Breast epithelium (tissue), 4 donors: ENCODE data around the gene INHA. TPM values are rescaled to one million over a fixed set of nuclear protein-coding genes. Genes with fewer than 3 reads are reported as not detected.

ENCODE experiments used
- DNase-seq, 2 donors: peaks; one replicate each; pipeline ENCODE4 v3.0.0-alpha.2; 2019; ENCODE audit warnings: low spot score in 2 of 2
- H3K27ac ChIP-seq, 2 donors: fragments of 200-600 bp; sonication (generic) in 1 of 2; one replicate each; pipeline ENCODE4 v1.5.1; 2016 to 2019; ENCODE audit warnings: mild to moderate bottlenecking in 1 of 2
- H3K27me3 ChIP-seq, 2 donors: fragments of 200-600 bp; sonication (generic) in 1 of 2; one replicate each; pipeline versions ENCODE4 v1.5.1 to v1.6.0; 2017 to 2019; ENCODE audit warnings: control low read depth in 1 of 2, mild to moderate bottlenecking in 1 of 2
- H3K36me3 ChIP-seq: fragments of 200-600 bp; one replicate; pipeline ENCODE4 v1.5.1; 2019
- H3K4me1 ChIP-seq, 2 donors: fragments of 200-600 bp; sonication (generic); one replicate each; pipeline ENCODE4 v1.5.1; 2016 to 2019; ENCODE audit warnings: control low read depth in 1 of 2
- H3K4me3 ChIP-seq, 3 donors: fragments of 200-600 bp; sonication (generic); 1 replicate in 2 of 3; 2 replicates in 1 of 3; pipeline ENCODE4 v1.5.1; 2016 to 2019; ENCODE audit warnings: mild to moderate bottlenecking in 3 of 3, moderate library complexity in 2 of 3
- H3K9me3 ChIP-seq, 2 donors: fragments of 200-600 bp; sonication (generic) in 1 of 2; one replicate each; pipeline ENCODE4 v1.5.1; 2016 to 2019; ENCODE audit warnings: control low read depth in 1 of 2
- CTCF ChIP-seq, 3 donors: fragments of 450-650 bp; IDR thresholded peaks; one replicate each; pipeline ENCODE4 v1.5.1; 2016 to 2017; ENCODE audit warnings: antibody characterized with exemption in 3 of 3, mild to moderate bottlenecking in 3 of 3, moderate library complexity in 3 of 3
- POLR2A ChIP-seq: fragments of 450-650 bp; IDR thresholded peaks from one replicate; pipeline ENCODE4 v1.6.1; 2016; ENCODE audit warnings: antibody characterized with exemption, mild to moderate bottlenecking, moderate library complexity
- POLR2AphosphoS5 ChIP-seq, 3 donors: sonication (generic); formaldehyde crosslinking; IDR thresholded peaks; one replicate each; pipeline ENCODE4 v1.6.1; 2017; ENCODE audit warnings: antibody characterized with exemption in 3 of 3
- intact Hi-C: fragments of 100-400 bp; cut with DNase I; formaldehyde crosslinking; loops from one replicate; pipeline ENCODE4 v1.15.1; 2023; ENCODE audit warnings: low total_unique reads
- total RNA-seq, 3 donors: library from RNA; depleted of rRNA; stranded (reverse); fragments of >200 nt; gene quantifications; one replicate each; pipeline ENCODE4 v1.1.0, GENCODE V29; 2016

The INHA gene
- total RNA-seq, 3 donors from 2014 or later = 0.64 to 0.73 TPM; not detected in 1

- TF ChIP-seq POLR2A (no peak), POLR2AphosphoS5 (IDR thresholded peaks at IDR 0.05) (no peak), CTCF (IDR thresholded peaks at IDR 0.05) (no peak)
- no peak for DNase-seq
- H3K4me3 ChIP-seq = no peak overlapping the region
- H3K9me3 ChIP-seq = no peaks in the 10 kb centered on the region
- no peaks in the 10 kb centered on the region for H3K4me1 ChIP-seq
- H3K27ac ChIP-seq = no peak overlapping the region
- no peaks in the 10 kb centered on the region for H3K27me3 ChIP-seq
- intact Hi-C loops = no loop called here
- H3K36me3 ChIP-seq = no peaks in the 10 kb centered on the region
Measured at GRCh38 chr2:219575566-219576504, 3.7 kb downstream of the INHA start.

GRCh38 chr2:219576505-219577388, 4.6 kb downstream of the INHA start:
- DNase-seq = no peak
- intact Hi-C loops = no loop called here
- Histone ChIP-seq H3K36me3 (no peaks in the 10 kb centered on the region), H3K4me1 (no peaks in the 10 kb centered on the region), H3K4me3 (no peak overlapping the region), H3K27ac (no peak overlapping the region), H3K27me3 (no peaks in the 10 kb centered on the region), H3K9me3 (no peaks in the 10 kb centered on the region)
- TF ChIP-seq POLR2AphosphoS5 (IDR thresholded peaks at IDR 0.05) = no peak
- no peak for TF ChIP-seq CTCF (IDR thresholded peaks at IDR 0.05)

- H3K4me1 ChIP-seq = no peaks in the 10 kb centered on the region
- no peaks in the 10 kb centered on the region for H3K27me3 ChIP-seq
Measured at GRCh38 chr2:219578811-219579613, 6.9 kb downstream of the INHA start.

GRCh38 chr2:219581346-219581745, 9.2 kb downstream of the INHA start:
- TF ChIP-seq POLR2AphosphoS5 (IDR thresholded peaks at IDR 0.05) = no peak
- no peak for TF ChIP-seq CTCF (IDR thresholded peaks at IDR 0.05)
- TF ChIP-seq POLR2A = no peak
- no peak for DNase-seq
- intact Hi-C loops = no loop called here

More at GRCh38 chr2:219578811-219579613, 6.9 kb downstream of the INHA start:
- Histone ChIP-seq H3K27ac (no peak overlapping the region), H3K4me3 (no peak overlapping the region), H3K9me3 (no peaks in the 10 kb centered on the region), H3K36me3 (no peaks in the 10 kb centered on the region)
- DNase-seq = no peak
- intact Hi-C loops = no loop called here
- no peak for TF ChIP-seq POLR2A
- no peak for TF ChIP-seq POLR2AphosphoS5 (IDR thresholded peaks at IDR 0.05)
- TF ChIP-seq CTCF (IDR thresholded peaks at IDR 0.05) = no peak

More at GRCh38 chr2:219581346-219581745, 9.2 kb downstream of the INHA start:
- H3K27me3 ChIP-seq = no peaks in the 10 kb centered on the region
- no peak overlapping the region for H3K27ac ChIP-seq
- no peaks in the 10 kb centered on the region for H3K4me1 ChIP-seq
- H3K36me3 ChIP-seq = no peaks in the 10 kb centered on the region
- no peak overlapping the region for H3K4me3 ChIP-seq
- no peaks in the 10 kb centered on the region for H3K9me3 ChIP-seq
